Measurements from ENCODE around the gene IPO11.
"Not testable (repeated sequence)": the region's sequence is repeated elsewhere in the genome, so short reads cannot be mapped to it uniquely, and the experiment has no call there.

Gene IPO11

GRCh38 chr5:62509806-62510205 lies 97.2 kb downstream of the IPO11 start:
- no peak for TF ChIP-seq CTCF (IDR thresholded peaks at IDR 0.05; ENCODE audit: low read depth, low read length)

GRCh38 chr5:62513085-62513484 lies 100.5 kb downstream of the IPO11 start:
- DNase-seq (ENCODE audit: extremely low read depth, low read depth), result not testable (repeated sequence)

More at GRCh38 chr5:62509806-62510205, 97.2 kb downstream of the IPO11 start:
- no peak for DNase-seq (ENCODE audit: extremely low read depth, low read depth)

GRCh38 chr5:62514510-62515119 lies 102.1 kb downstream of the IPO11 start:
- no peak for TF ChIP-seq CTCF (IDR thresholded peaks at IDR 0.05; ENCODE audit: low read depth, low read length)
- no peak for DNase-seq (ENCODE audit: extremely low read depth, low read depth)

GRCh38 chr5:62520812-62521211 lies 108.2 kb downstream of the IPO11 start:
- not testable (repeated sequence) for DNase-seq (ENCODE audit: extremely low read depth, low read depth)

GRCh38 chr5:62521319-62521718 lies 108.8 kb downstream of the IPO11 start:
- TF ChIP-seq CTCF (IDR thresholded peaks at IDR 0.05; ENCODE audit: low read depth, low read length), result no peak
- no peak for DNase-seq (ENCODE audit: extremely low read depth, low read depth)

GRCh38 chr5:62522811-62523210 lies 110.2 kb downstream of the IPO11 start:
- no peak for TF ChIP-seq CTCF (IDR thresholded peaks at IDR 0.05; ENCODE audit: low read depth, low read length)

GRCh38 chr5:62533597-62533996 lies 121.0 kb downstream of the IPO11 start:
- no peak for TF ChIP-seq CTCF (IDR thresholded peaks at IDR 0.05; ENCODE audit: low read depth, low read length)
- DNase-seq (ENCODE audit: extremely low read depth, low read depth), result no peak

More at GRCh38 chr5:62522811-62523210, 110.2 kb downstream of the IPO11 start:
- DNase-seq (ENCODE audit: extremely low read depth, low read depth), result no peak

GRCh38 chr5:62534461-62535236 lies 122.1 kb downstream of the IPO11 start:
- DNase-seq (ENCODE audit: extremely low read depth, low read depth), result no peak
- no peak for TF ChIP-seq CTCF (IDR thresholded peaks at IDR 0.05; ENCODE audit: low read depth, low read length)
